GM18951 (cell line): ENCODE data around the gene ANXA1.

Source experiments
- POLR2A ChIP-seq: IDR thresholded peaks from 4 replicates; pipeline ENCODE4 v1.6.1; 2011; ENCODE audit warnings: mild to moderate bottlenecking; ENCODE audit not compliant: insufficient read length, insufficient read depth; ENCODE audit errors: extremely low read depth
- in situ Hi-C: fragments of 300-500 bp; cut with MboI; formaldehyde crosslinking; loops from one replicate; pipeline ENCODE4 v1.12.0; 2022; ENCODE audit warnings: low sequenced_read_pairs, mixed read lengths, inconsistent platforms; ENCODE audit not compliant: unreplicated experiment

ANXA1 gene

DNA sequence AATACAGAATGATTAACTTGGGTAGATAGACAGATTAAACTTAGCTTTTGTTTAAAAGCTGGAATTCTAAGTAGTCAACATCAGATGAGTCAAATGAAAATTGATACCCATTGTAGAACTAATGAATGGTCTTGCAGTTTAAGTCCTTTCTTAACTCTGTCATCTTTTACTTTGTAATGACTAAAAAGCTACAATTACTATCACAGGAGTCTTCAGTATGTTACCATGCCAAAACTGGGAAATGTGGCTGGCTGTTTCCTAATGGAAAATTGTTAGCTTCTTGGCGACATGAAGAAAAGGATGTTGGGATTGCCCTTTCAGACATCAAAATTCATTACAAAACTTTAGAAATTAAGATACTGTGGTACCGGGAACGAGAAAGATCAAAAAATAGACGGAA, 20.2 kb upstream of the ANXA1 start:
- no peak for TF ChIP-seq POLR2A
- in situ Hi-C loops, result no loop called here

DNA sequence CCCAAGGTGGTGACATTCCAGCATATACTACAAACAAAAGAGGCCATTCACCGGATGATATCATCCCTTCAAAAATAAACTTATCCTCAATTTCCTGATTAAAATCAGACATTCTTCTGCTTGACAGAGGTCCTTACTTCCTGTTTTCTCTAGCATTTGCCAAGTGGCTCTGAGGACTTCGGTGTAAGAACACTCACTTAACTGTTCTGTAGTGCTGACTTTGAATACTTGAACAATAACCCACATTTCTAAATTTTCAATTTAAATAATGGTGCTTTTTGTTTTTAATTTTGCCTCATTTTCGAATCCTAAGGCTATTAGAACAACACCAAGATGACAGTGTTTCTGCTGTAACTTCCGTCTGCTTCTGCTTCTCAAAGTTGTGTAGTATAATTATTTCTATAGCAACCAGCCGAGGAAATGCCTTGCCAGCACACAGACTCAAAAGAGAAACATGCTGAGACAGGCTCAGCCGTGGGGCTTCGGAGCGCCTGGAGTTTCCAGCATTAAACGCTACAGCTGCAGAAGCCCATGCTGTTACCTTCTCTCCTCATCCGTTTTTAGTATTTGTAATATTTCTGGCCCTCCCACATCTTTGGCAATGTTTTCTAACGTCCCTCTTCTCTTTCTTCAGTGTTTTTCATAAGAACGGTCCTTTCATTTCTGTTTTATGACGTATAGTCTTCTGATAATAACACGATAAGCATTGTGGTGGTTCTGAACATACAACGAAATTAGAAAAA, 19.5 kb upstream of the ANXA1 start:
- peak; percentile 36 for TF ChIP-seq POLR2A

DNA sequence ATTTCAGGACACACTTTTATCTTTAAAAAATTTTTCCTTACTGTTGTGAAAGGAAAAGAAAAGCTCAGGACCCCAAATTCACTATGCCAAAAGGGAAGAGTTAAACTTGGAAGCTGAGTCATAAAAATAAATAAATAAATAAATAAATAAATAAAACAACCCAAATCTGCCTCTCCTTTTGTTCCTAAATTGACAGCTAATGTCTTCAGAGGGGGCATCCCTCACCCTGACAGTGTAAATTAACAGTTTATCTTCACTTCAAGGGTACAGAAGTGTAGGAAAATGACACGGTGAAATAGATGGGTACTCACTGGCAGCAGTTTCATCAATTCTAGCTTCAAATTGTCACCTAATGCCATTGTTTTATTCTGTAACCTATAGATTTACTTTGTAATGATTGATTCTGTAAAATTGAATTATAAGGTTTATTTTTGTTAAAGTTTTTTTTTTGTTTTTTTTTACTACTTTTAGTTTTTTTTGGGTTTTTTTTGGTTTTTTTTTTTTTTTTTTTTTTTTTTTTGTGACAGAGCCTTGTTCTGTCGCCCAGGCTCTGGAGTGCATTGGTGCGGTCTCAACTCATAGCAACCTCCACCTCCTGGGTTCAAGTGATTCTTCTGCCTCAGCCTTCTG, 18.5 kb upstream of the ANXA1 start:
- TF ChIP-seq POLR2A, result no peak
- in situ Hi-C loops, result no loop called here

More for the DNA sequence above, 19.5 kb upstream of the ANXA1 start:
- in situ Hi-C loops, result no loop called here

DNA sequence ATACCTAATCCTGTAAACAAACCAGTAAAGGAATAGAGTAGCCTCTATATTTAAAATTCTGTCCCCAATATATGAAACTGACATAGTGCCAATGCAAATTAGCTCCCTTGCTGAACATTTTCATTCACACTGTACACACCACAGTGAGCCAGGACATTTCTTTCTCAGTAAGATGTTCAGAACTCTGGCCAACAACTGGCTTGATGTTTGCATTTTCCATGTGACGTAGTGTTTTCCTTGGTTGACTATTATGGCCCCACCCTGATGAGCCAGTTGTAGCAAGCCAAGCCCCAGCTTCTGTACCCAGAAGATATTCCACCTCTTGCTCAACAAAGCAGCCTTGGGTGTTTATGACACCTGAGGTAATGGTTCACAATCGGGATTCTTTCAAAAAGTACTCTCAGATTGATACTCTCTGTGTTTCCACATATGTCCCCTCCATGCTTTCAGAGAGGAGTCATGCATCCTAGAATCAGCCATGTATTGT, 17.7 kb upstream of the ANXA1 start:
- in situ Hi-C loops, result no loop called here
- no peak for TF ChIP-seq POLR2A

DNA sequence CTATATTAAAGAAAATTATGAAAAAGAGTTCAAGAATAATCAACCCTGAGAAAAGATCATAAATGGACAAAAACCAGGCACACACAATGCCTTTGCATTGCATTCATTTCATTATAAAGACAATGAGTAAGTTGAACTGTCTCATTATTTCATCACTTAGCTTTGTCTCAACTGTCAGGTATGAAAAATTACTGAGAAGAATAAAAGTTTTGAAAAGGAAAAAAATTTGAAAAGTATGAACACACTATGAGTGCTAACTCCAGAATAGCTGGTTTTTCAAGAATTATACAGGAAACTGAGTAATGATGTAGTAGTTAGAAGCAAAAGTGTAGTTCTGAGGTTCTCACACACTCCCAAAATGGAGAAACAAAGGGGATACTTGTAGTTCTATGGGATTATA, 16.3 kb upstream of the ANXA1 start:
- in situ Hi-C loops, result no loop called here
- TF ChIP-seq POLR2A, result no peak

DNA sequence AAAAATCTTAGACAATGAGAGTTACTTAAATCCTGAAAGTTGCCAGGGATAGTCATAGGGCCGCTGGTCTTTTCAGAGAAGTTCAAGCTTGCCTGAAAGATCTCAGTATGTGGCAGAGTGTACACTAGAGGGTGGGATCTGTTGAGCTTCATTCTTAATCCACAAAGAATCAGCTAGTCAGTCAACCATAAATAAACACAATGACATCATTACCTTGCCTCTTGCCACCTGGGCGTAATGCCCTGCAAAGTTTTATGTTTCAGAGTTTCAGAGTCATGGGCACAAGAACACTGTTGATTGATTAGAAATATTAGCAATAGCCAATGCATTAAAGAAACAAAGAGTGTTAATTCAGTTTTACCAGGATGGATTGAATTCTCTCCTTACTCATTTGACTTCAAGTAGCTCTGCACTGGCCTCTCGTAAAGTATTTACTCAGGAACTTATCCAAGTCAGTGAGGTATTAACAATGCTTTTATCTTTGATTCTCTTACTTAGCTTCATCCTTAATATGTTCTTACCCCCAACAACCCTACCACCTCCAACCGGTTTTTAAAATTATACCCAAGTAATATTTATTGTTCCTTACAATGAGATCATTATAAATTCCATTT, 14.3 kb upstream of the ANXA1 start:
- no peak for TF ChIP-seq POLR2A
- in situ Hi-C loops, result no loop called here

DNA sequence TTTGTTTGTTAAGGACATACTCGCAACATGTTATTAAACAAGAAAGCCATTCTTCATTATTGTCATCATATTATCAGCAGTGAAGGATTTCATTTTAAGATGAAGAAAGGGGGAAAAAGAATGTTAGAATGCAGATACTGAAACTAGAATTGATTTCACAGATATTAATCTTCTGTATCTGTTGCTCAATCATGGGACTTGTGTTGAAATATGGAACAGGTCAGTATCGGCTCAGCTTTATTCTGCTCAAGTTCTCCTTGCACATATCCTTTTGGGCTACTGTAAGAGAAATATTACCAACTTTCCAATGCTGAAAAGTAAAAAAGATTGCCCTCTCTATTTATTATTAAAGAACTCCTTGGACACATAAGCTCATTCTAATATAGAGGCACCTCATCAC, 13.8 kb upstream of the ANXA1 start:
- in situ Hi-C loops, result no loop called here
- no peak for TF ChIP-seq POLR2A

DNA sequence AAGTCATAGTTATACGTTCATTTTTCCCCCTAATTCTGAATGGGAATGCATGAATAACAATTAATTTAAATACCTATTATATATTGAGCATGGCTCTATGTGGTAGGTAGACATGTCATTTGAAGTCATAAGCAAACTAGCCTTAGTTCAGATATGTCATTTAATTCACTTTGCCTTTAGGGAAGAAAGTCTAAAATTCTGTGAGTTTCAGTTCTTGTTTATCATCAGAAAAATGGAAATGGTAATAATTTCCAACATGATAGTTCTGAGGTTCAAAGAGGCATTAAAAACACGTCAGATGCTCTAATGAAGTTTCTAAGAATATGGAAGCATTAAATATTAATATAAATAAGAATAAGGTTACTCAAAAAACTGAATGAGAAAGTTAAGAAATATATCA, 13.1 kb upstream of the ANXA1 start:
- in situ Hi-C loops, result no loop called here
- TF ChIP-seq POLR2A, result no peak

DNA sequence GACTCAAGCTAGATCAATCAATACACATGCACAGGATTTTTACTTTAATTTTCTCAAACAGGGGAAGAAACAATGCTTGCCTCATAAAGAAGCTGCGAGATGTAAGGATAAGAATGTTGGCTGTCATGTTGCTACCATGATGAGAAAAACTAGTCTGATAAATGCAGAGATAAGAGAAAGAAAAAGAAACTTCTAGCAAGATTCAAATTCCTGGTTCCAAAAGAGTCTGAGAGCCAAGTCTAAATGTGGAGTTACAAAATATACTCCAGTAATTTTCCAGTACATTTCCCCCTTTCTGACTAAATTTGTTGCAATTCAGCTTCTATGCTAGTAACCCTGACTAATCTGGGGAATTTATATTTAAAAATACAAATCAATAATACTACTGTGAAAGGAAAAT, 10.4 kb upstream of the ANXA1 start:
- TF ChIP-seq POLR2A, result no peak
- in situ Hi-C loops, result no loop called here

DNA sequence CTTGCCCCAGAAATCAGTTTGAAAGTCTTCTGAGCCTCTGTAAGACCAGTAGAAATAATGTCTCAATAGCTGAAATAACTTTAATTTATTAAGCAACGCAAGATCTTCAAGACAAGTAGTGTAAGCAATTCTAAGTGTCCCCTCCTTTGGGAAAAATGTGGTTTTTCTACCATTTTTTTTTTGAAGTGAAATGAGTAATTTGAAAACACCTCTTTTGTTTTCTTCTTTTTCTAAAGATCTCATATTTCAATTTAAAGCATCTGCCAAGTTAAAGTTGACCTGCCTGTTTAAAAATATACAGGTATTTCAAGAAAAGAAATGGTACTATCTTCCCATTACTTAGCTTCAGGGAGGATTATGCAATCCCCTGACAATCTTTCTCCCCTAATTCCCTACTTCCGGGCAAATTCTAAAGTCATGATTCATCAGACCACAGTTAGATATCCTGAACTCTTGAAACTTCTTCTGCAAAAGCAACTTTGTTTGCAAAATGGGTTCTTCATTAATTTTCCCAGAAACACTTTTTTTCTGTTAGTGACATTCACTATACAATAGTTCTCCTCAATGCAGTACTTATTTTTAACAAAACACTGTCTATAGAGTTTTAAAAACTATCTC, 7.8 kb upstream of the ANXA1 start:
- no peak for TF ChIP-seq POLR2A
- in situ Hi-C loops, result no loop called here

DNA sequence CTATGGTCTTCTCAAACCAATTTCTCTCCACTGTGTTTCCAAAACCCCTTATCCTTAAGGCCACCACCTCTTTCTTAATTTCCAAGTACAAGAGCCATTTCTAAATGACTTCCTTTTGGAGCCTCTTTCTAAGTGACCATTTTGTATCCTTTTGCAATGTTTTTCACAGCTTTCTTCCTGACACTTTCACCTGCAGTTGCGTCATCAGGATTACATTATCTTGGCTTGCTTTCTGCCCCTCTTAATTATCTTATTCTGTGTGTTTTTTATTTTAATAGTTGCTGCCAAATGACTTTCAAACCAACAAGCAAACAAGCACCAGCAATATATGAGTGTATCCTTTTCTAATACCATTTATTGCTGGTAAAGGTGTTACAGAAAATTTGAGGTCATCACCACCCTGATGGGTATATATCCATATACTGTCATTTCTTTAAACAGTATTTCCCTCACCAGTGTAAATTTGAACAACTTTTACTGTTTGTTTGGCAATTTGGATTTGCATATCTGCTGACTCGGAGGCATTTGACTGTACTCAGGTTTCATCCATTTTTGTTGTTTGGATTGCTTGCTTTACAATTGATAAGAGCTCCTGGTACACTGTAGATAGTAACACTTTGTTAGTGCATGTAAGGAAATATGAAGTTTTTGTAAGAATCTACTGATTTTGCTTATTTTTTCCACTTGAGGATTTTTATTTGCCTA, 5.4 kb upstream of the ANXA1 start:
- in situ Hi-C loops, result no loop called here
- no peak for TF ChIP-seq POLR2A

DNA sequence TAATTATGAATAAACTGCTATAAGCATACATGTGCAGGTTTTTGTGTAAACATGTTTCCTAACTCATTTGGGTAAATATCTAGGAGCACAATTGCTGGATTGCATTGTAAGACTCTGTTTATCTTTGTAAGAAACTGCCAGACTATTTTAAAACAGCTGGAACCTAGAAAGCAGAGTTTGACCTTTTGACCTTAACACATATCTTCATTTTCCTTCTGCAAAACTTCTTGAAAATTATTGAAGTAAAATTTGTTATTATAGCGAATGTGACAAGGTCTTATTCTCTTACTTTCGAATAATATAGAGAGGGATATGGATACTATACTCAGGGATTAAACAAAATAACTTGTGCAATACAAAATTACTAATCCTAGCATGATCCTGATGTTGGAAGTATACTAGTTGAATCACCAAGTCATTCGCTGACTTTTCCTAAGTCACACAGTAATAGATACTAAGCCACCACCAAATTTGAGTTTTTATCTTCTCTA, 3.2 kb upstream of the ANXA1 start:
- TF ChIP-seq POLR2A, result no peak
- in situ Hi-C loops, result no loop called here

DNA sequence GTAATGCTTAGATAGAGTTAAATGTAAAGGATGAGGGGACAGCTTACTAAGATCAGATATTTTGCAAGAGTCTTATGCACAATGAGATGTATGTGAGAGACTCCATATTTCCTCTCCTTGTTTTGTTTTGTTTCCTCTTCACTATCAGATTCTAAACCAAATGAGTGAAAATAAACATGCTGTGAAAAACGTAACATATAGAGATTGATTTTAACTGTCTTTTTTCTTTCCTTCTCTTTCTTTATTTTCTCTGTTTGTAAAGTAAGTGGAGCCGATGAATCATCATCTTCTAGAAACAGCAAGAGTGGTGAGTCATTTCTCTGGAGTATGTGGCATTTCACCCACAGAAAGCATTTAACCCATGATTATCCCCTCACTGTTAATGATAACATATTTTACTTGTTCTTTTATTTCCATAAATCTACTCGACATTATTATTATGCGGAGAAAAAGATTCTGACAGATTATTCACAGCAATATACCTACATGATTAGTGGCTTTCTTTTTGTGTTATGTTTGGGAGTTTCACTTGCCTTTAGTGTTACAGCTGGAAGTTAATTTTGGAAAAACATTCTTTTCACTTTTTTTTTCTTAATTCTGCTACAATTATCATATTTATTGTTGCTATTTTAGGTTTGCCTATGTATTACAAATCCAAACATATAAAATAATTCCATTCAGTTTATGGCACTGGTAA, 2.1 kb upstream of the ANXA1 start:
- in situ Hi-C loops, result no loop called here
- no peak for TF ChIP-seq POLR2A

DNA sequence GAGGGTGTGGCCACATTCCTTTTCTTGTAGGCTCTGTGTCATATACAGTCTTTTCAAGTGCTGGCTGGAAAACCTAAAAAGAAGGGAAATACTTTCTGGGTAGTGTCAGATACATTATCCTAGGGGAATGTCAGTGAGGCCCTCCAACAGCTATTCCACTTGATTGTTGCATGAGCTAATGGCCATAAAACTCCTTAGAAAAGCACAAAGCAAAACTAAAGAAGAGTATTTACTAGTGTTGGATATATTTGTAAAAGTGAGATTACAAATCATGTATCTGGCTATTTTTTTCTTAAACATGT, 829 bp downstream of the ANXA1 start:
- in situ Hi-C loops, result no loop called here
- TF ChIP-seq POLR2A, result no peak
